IPS DF 19.7 (cell line): ENCODE data around the gene TGFBR2.

ENCODE experiments used
- DNase-seq: peaks from one replicate; pipeline ENCODE4 v3.0.0-alpha.2; 2013; ENCODE audit warnings: low read depth, low spot score

The TGFBR2 gene

DNA sequence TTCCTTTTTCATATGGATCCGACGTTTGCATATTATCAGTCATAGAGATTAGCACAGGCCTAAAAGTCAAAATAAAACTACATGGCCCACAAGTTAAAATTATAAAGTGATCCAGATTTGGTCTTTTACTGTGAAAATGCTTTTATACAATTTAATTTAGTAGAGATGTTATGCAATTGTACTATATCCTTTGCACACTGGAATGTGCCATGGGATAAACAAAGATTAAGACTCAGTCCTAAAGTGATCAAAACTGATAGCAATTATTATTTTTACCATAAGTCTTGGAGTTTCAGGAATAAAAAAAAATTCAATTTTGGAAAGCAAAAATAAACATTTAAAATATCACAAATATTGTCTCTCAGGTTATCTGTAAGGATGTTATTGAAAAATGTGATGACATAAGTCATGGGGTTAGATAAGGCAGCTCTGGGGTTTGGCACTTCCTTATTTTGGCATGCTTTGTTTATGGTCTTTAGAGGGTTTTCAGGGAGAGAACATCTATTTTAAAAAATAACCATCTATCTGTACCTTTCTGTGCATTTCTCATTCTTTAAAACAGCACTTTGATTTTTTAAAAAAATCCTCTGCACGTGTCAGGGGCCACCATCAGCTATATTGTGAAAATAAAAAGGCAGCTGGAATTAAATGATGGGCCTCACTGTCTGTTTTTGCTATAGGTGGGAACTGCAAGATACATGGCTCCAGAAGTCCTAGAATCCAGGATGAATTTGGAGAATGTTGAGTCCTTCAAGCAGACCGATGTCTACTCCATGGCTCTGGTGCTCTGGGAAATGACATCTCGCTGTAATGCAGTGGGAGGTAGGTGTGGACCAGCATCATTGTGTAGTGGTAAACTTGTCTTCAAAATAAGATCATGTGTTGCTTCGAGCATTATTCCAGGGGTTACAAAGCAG lies 67.3 kb downstream of the TGFBR2 start:
- no peak for DNase-seq

DNA sequence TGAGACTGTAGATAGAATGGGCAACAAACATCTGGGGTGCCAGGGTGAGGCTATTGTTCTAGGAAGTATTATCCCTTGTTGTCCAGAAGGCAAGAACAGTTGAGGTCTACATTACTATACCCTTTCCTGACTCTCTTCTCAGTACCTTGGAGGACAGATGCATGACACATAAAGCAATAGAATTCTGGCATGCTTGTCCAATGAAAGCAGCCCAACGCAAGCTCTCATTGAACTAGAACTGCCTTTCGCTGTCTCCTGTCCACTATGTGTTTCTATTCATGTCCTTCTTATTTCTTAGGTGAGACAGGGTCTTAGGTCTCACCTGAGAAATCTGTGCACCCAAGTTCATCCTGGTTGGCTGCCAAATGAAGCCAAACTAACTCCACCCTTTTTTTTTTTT lies 68.6 kb downstream of the TGFBR2 start:
- DNase-seq = no peak

DNA sequence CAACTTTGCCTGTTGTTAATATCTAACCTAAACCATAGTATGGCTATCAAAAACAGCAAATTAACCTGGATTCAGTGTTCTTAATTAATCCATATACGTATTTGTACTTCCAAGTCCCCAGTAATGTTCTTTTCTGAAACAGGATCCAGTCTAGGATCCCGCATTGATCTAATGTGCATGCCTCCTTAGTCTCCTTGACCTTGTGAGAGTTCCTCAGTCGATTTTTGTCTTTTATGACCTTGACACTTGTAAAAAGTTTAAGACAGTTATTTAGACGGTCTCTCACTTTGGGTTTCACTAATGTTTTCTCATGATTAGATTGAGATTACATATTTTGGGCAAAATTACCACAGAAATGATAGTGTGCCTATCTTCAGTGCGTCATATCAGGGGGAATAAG lies 69.4 kb downstream of the TGFBR2 start:
- no peak for DNase-seq

DNA sequence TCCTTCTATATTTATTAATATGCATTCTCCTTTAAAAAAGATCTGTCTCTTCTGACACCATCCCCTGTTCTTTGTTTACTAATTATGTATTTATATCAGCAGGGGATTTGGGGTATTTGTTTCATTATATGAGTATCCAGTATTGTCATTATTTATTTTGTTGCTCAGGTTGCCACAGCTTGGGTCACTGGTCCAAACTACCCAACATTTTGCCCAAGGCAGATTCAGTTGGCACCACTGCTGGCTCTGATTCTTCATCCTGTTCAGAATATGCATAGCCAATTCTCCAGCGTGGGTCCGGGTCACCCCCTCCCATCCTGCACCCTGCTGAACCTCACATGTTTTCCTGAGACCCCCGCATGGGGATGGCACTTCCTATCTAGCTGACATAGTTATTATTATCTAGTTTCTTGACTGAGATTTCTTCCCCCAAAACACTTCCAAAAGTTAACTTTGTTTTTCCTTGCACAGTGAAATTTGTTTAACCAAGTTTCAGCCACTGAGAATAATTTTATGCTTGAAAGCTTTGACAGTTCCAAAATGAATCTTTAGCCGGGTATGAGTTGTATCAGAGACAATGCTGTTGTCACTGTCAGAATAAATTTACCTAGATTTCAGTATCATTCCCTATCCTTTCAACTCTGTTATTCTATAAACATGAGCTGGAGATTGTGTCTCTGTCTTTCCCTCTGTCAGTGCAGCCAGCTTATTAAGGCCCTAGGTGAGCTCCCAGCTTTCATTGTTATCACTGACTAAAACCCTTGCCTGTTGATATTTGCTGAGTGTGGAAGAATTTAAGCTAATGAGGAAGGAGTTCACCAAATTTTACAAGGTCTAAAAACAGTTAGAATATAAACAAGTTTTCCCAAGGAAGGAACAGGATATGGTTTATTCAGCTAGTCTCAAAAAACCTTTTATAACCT lies 70.3 kb downstream of the TGFBR2 start:
- DNase-seq = no peak

DNA sequence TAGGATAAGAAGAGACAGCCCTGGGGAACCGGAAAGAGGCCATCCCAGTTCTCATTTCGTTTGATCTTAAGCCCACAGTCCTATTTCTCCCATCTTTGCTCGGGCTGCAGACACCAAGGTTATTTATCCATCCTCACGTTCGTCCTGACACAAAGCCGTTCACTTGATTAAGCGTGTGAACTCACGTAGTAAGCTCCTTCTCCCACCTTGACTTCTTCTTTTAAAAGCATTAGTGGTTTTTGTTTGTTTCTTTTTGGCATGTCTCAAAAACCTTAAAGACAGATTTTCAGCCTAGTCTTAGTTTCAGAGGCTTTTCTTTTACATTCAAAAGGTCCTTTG lies 70.9 kb downstream of the TGFBR2 start:
- DNase-seq = no peak

DNA sequence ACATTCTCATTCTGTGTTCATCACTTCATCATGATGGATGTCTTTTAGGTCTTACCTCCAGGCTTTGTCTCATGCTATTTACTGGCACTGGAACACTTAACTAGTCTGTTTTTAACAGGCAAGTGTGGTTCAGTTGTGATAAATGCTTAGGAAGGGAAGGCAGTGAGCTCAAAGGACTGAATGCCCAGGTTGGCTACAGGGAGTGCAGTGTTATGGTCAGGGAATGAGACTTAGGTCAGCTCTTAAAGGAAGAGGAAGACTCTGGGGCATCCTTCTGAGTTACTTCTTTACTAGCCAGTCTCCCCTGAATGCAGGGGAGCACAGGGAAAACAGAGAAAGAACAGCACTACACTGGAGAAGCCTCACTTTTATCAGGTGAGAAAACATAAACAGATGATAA lies 72.6 kb downstream of the TGFBR2 start:
- DNase-seq = no peak

DNA sequence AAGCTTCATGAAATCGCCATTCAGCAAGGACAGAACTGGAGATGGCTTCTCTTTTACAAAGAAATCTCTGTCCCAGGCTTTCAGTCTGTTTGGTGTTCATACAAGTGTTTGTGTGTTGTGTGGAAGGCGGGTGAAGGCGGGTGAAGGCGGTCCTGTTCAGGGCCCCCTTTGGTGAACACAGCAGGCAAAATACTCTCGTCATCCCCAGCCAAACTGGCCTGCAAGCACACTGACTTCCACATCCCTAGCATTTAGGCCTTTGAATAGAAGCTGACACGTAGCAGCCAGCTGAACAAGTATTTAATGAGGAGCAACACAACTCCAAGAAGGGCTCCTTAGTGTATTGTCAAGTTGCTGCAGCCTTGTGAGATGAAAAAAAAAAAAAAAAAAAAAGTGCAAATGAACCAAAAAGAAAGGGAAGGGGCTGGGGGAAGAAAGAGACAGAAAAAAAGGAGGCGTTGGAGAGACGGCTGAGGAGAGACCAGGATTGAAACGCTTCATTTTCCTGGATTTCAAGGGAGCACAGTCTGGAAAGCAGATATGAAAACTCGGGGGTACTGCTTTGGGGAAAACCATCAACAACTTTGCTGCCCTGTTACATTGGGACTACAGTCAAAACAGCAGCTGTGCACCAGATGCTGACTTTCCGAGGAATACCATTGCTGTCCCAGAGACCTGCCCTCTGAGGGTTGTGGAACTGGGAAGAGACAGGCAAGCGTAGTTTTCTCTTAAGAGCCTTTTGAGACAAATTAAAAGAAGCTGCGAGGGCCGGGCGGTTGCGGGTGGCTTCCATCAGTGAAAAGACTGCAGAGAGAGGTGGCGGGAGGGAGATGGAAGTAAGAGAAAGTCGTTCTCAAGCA lies 74.6 kb downstream of the TGFBR2 start:
- no peak for DNase-seq

DNA sequence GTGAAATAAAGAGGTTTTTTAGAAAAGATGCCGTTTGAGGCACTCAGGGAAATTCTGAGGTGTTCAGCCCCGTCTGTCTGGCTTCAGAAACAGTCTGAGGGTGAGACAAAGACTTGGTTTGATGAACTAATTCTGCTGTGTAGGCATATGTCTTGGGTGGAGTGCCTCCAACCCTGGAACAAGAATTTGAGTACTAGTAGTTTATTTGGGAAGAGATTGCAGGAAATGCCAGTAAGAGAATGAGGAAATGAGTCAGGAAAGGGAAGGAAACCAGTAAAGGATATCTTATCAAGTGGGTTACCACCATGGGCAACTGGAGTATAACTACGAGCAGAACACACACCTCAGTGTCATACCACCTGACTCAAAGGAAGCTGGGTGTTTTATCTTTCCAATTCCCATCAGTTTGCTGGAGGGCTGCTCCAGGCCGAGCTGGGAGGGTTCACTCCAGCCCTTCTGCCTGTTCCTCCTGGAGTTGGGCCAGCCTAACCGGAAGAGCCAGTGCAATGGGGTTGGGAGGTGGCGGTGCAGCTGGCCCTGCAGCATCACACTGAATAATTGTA lies 75.3 kb downstream of the TGFBR2 start:
- DNase-seq = no peak

DNA sequence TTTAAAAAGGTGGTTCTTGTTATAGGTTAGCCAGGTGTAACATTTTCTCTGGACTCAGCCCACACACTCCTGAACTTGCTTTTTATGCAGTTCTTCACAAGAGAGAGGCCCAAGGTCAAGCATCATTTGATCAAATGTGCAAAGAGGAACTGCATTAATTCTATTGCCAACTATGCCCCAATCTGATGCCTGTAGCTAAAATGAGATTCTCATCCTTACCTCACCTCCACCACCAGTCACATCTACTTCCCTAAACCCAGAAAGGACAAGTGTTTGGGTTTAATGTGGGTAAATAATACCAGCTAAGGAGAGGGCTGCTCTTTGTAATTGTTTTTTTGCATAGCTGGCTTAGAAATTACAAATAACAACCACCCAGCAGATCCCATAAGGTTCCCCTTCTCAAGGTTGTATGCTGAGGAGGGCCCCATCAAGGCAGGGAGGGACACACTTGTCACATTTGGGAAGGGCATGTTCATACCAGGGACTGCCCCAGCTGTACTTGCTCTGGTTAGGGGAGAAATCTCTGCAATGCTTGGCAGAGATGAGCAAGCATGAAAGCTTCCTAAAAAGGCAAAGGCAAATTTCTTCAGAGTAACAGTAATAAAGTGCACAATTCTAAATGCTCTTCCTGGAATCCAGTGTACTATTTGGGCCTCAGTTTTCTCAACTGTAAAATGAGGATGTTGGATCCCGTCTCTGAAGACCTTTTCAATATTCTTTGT lies 76.2 kb downstream of the TGFBR2 start:
- DNase-seq = no peak

DNA sequence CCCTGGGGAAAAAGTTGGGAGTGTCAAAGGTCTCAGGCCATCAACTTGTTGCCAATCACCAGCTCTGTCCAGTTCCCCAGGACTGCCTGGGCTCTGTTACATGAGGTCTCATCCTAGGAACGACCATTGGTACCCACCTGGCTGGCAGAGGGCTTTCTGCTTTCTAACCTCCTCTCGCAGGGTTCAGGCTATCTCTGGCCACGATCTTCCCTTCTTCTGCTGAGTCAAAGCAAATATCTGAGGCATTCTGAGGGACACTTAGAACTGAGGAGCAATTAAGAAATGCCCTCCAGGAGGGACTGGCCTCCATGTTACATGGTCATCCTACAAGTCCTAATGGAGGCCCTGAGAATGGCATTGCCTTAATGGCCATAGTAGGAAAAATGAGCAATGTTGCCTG lies 77.4 kb downstream of the TGFBR2 start:
- no peak for DNase-seq

DNA sequence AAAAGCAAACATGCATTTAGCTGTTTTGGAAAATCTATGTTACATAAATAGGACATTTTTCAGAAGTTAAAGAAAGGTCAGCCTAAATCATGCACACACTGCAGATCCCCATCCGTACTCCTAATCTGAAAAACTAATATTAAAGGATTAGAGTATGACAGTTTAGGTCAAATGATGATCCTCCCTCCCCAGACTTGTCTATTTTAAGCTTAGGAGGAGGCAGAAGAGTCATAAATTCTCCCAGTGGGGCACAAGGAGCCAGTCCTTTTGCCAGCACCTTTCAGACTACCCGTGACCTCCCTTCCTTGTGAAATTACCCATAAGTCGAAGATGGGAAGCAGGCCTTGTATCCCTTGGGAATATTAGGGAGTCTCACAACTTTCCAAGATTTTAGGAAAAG lies 78.0 kb downstream of the TGFBR2 start:
- DNase-seq = no peak

DNA sequence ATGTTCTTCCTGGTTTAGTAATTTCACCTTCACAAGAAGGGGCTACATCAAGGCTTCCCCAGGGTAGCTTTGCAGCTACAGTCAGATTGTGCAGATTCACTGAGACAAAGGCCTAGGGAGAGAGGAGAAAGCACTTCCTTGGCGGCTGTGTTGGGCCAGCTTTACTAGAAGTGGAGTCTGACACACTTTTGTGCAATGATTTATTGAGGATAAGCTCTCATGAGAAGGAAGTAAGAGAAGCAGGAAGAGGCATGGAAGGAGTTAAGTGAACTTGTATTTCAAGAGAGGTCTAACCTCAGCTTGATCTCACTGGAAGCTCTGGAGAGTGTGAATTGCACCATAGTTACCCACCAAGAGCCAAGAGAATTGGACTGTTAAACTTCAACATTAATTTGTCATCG lies 78.9 kb downstream of the TGFBR2 start:
- no peak for DNase-seq

DNA sequence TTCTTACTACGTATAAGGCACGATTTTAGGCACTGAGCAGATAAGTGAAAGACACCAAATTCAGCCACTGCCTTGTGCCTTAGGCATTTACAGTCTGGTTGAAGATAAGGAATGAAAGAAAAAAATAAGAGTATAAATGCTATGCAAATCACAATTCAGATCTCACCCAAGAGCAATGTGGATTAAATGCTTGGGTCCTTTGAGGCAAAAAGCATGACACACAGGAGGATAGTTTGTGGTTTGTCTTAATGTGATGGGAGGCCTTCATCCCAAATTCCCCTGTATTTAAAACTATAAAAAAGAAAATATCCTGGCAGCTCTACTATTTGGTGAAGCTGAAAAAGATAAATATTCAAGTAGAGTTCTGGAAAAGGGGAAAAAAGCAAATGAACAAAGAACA lies 79.8 kb downstream of the TGFBR2 start:
- DNase-seq = no peak

DNA sequence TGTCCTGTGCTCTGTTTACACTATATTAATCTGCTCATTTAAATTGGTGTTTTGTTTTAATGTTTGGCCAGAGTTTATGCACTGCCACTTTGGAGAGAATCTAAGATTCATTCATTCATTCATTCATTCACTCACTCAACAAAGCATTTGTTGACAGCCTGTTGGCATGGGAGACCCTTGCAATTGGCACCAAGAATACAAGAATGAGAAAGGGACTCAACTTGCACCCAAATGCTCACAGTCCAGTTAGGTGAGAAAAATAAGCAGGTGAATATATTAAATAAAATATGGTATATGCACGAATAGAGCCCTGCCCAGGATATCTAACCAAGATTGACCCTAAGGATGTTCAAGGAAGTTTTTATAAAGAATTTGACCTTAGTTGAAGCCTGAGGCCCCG lies 80.4 kb downstream of the TGFBR2 start:
- DNase-seq = no peak

DNA sequence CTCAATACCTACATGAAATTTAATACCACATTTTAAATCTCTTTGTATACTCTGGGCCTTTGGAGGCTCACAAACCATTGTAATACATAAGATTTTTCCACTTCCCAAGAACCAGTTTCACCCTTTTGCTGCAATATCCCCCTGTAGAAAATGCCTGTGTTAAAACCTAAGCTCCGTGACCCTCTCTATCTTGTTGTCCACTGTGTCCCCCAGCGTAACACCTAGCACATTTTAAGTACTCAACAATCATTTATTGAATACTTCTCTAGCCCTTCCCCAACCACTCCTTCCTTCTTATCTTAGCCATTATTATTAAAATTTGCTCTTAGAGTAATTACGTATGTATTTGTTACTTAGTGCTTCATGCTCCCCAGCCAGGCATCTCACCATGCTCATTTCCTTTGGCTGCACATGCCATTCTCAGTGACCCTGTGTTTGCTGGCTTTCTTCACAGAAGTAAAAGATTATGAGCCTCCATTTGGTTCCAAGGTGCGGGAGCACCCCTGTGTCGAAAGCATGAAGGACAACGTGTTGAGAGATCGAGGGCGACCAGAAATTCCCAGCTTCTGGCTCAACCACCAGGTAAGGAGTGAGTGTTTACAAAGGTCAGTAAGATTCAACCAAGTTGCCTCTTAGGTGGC lies 81.6 kb downstream of the TGFBR2 start:
- no peak for DNase-seq

DNA sequence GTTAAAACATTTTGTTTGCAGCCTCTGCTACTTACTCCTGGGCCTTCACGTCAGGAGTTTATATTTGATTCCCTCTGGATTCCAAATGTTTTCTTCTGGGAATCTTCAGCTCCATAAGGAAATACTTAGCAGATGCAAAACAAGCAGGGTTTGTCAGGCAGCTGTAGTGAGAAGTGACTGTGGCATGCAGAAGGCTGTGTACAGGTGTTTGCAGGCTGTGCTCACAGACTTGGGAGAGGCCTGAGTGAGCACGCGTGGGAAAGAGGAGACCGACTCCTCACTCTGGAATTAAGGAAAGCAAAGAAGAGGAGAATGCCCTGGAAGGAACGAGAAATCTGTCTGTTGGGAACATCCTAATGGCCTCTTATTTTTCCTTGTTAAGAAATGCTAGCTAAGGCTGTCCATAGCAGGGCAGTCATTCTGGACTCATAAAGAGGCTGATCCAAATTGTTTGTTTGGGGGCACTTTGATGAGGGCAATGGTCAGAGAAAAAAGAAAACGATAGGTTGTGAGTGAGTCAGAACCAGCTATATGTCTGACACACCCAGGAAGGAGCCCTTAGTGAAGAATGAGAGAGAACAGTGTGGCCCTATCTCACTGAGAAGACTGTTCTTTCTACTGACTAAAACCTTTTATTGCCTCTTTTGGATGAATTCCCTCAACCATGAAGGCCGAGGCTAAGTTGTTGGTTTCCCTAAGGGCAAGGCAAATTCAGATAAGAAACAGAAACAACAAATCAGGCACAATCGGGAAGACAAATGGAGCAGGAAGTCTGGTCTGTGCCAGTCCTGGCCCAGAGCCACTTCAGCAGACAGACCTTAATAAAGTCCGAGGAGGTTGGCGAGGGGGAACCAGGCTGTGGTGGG lies 82.6 kb downstream of the TGFBR2 start:
- DNase-seq = no peak

DNA sequence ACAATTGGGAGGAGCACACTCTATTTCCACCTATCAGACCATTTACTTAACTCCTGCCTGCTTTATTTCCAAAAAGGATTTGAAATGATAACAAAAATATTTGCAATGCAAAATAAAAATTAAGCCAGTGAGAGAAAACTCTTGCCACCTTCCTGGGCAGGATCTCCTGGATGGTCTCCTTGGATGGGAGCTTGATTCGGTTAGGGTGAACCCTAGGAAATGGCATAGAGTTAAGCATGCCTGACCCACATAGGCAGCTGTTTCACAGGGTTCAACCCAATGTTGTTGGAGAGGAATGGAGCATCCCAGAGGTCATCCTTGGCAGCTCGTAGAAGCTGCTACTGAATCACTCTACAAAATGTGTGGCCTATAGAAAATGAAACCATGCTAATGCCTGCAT lies 83.8 kb downstream of the TGFBR2 start:
- DNase-seq = no peak

DNA sequence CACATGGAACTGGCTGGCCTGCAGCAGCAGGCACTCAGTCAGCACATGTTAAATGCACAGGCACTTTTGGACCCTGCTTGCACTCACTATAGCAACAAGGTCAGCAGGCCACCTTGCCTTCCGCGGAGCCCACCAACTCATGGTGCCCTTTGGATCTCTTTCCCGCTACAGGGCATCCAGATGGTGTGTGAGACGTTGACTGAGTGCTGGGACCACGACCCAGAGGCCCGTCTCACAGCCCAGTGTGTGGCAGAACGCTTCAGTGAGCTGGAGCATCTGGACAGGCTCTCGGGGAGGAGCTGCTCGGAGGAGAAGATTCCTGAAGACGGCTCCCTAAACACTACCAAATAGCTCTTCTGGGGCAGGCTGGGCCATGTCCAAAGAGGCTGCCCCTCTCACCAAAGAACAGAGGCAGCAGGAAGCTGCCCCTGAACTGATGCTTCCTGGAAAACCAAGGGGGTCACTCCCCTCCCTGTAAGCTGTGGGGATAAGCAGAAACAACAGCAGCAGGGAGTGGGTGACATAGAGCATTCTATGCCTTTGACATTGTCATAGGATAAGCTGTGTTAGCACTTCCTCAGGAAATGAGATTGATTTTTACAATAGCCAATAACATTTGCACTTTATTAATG lies 85.0 kb downstream of the TGFBR2 start:
- no peak for DNase-seq

DNA sequence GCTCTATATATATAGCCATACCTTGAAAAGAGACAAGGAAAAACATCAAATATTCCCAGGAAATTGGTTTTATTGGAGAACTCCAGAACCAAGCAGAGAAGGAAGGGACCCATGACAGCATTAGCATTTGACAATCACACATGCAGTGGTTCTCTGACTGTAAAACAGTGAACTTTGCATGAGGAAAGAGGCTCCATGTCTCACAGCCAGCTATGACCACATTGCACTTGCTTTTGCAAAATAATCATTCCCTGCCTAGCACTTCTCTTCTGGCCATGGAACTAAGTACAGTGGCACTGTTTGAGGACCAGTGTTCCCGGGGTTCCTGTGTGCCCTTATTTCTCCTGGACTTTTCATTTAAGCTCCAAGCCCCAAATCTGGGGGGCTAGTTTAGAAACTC lies 85.5 kb downstream of the TGFBR2 start:
- DNase-seq = no peak
